Measurements from ENCODE around the gene SPATA24. TPM values are rescaled to one million over a fixed set of nuclear protein-coding genes. Genes with fewer than 3 reads are reported as not detected.
A peak's percentile ranks its signal among the peaks of the same experiment; 100 is the strongest.

The SPATA24 gene
- total and polyA plus RNA-seq, 4 donors = 1.8 to 2.7 (median 2.5) TPM

GRCh38 chr5:139413963-139414362, 10.1 kb upstream of the SPATA24 start (continued):
- no peak for TF ChIP-seq REST (IDR thresholded peaks at IDR 0.05)
- TF ChIP-seq JUND (IDR thresholded peaks at IDR 0.05) = no peak
- TF ChIP-seq FOXA1 (IDR thresholded peaks at IDR 0.05) = no peak
- TF ChIP-seq NR2F2 (IDR thresholded peaks at IDR 0.05) = no peak
- no peak for TF ChIP-seq HNF4A (conservative IDR thresholded peaks at IDR 0.05)
- no peak for TF ChIP-seq TAF1 (conservative IDR thresholded peaks at IDR 0.05)

GRCh38 chr5:139413153-139413552, 9.3 kb upstream of the SPATA24 start:
- H3K9me3 ChIP-seq (ENCODE audit: control insufficient read depth in 4 of 4, low read length in 3 of 4) = no peaks in the 10 kb centered on the region
- H3K4me1 ChIP-seq (ENCODE audit: control insufficient read depth in 4 of 4, insufficient read depth in 4 of 4, low read length in 3 of 4) = peaks cover 0 to 3% (median 0%) of the 10 kb centered on the region in 4 donors
- no peak for DNase-seq (ENCODE audit: low spot score)
- H3K9ac ChIP-seq (ENCODE audit: low read depth in 1 of 2, low read length in 2 of 2) = no peak overlapping the region
- H3K27me3 ChIP-seq (ENCODE audit: control insufficient read depth in 4 of 4, insufficient read depth in 4 of 4, low read length in 3 of 4) = no peaks in the 10 kb centered on the region
- no peak overlapping the region for H3K4me3 ChIP-seq (ENCODE audit: low read depth in 1 of 3, low read length in 3 of 3)
- whole genome bisulfite sequencing = 90% methylated on average over 6 of the region's 6 CpGs
- no peak for TF ChIP-seq HNF4G (IDR thresholded peaks at IDR 0.05)
- peak; percentile 60 to 76 for TF ChIP-seq RXRA (IDR thresholded peaks at IDR 0.05)
- H3K27ac ChIP-seq (ENCODE audit: low read depth in 1 of 2, low read length in 2 of 2) = no peak overlapping the region
- H3K36me3 ChIP-seq (ENCODE audit: control insufficient read depth in 4 of 4, insufficient read depth in 3 of 4, low read depth in 1 of 4, low read length in 3 of 4) = no peaks in the 10 kb centered on the region

GRCh38 chr5:139410993-139411828, 7.3 kb upstream of the SPATA24 start:
- no peak overlapping the region for H3K9ac ChIP-seq (ENCODE audit: low read depth in 1 of 2, low read length in 2 of 2)
- no peaks in the 10 kb centered on the region for H3K9me3 ChIP-seq (ENCODE audit: control insufficient read depth in 4 of 4, low read length in 3 of 4)
- no peaks in the 10 kb centered on the region for H3K36me3 ChIP-seq (ENCODE audit: control insufficient read depth in 4 of 4, insufficient read depth in 3 of 4, low read depth in 1 of 4, low read length in 3 of 4)
- DNase-seq (ENCODE audit: low spot score) = no peak
- WGBS = 86% methylated on average over 17 of the region's 17 CpGs
- H3K27ac ChIP-seq (ENCODE audit: low read depth in 1 of 2, low read length in 2 of 2) = peak overlapping the region; percentile 6 to 62
- no peak overlapping the region for H3K4me3 ChIP-seq (ENCODE audit: low read depth in 1 of 3, low read length in 3 of 3)
- no peaks in the 10 kb centered on the region for H3K27me3 ChIP-seq (ENCODE audit: control insufficient read depth in 4 of 4, insufficient read depth in 4 of 4, low read length in 3 of 4)
- H3K4me1 ChIP-seq (ENCODE audit: control insufficient read depth in 4 of 4, insufficient read depth in 4 of 4, low read length in 3 of 4) = peaks cover 0 to 3% (median 0%) of the 10 kb centered on the region in 4 donors
- TF ChIP-seq FOXA1 (IDR thresholded peaks at IDR 0.05) = no peak
- peak; percentile 20 for TF ChIP-seq NR2F2 (IDR thresholded peaks at IDR 0.05)
- TF ChIP-seq RXRA (IDR thresholded peaks at IDR 0.05) = peak; percentile 38

- no peak for DNase-seq (ENCODE audit: low spot score)
- peaks cover 0 to 2% (median 0%) of the 10 kb centered on the region in 4 donors for H3K4me1 ChIP-seq (ENCODE audit: control insufficient read depth in 4 of 4, insufficient read depth in 4 of 4, low read length in 3 of 4)
- no peak overlapping the region for H3K9ac ChIP-seq (ENCODE audit: low read depth in 1 of 2, low read length in 2 of 2)
- WGBS = 82% methylated on average over 6 of the region's 6 CpGs
- H3K27ac ChIP-seq (ENCODE audit: low read depth in 1 of 2, low read length in 2 of 2) = no peak overlapping the region
- no peaks in the 10 kb centered on the region for H3K27me3 ChIP-seq (ENCODE audit: control insufficient read depth in 4 of 4, insufficient read depth in 4 of 4, low read length in 3 of 4)
- no peaks in the 10 kb centered on the region for H3K9me3 ChIP-seq (ENCODE audit: control insufficient read depth in 4 of 4, low read length in 3 of 4)
- no peak overlapping the region for H3K4me3 ChIP-seq (ENCODE audit: low read depth in 1 of 3, low read length in 3 of 3)
- no peaks in the 10 kb centered on the region for H3K36me3 ChIP-seq (ENCODE audit: control insufficient read depth in 4 of 4, insufficient read depth in 3 of 4, low read depth in 1 of 4, low read length in 3 of 4)
- TF ChIP-seq ATF3 (IDR thresholded peaks at IDR 0.05) = no peak
- no peak for TF ChIP-seq GABPA (IDR thresholded peaks at IDR 0.05 in 1 of 2, conservative IDR thresholded peaks at IDR 0.05 in 1 of 2)
- TF ChIP-seq JUND (IDR thresholded peaks at IDR 0.05) = no peak
- TF ChIP-seq HNF4A (conservative IDR thresholded peaks at IDR 0.05) = no peak
- no peak for TF ChIP-seq REST (IDR thresholded peaks at IDR 0.05)
- TF ChIP-seq RAD21 (IDR thresholded peaks at IDR 0.05) = no peak
- TF ChIP-seq EGR1 (IDR thresholded peaks at IDR 0.05; ENCODE audit: low read depth in 2 of 2) = no peak
- no peak for TF ChIP-seq YY1 (IDR thresholded peaks at IDR 0.05)
- no peak for TF ChIP-seq HNF4G (IDR thresholded peaks at IDR 0.05)
- no peak for TF ChIP-seq RXRA (IDR thresholded peaks at IDR 0.05)
- no peak for TF ChIP-seq FOXA2 (IDR thresholded peaks at IDR 0.05)
- no peak for TF ChIP-seq FOXA1 (IDR thresholded peaks at IDR 0.05)
- no peak for TF ChIP-seq SP1 (IDR thresholded peaks at IDR 0.05)
- no peak for TF ChIP-seq MAX (IDR thresholded peaks at IDR 0.05)
Observed at GRCh38 chr5:139410121-139410992, 6.5 kb upstream of the SPATA24 start.
